HCT116 (cell line): Measurements from ENCODE around the gene SH3PXD2A. TPM values are rescaled to one million over a fixed set of nuclear protein-coding genes. Genes with fewer than 3 reads are reported as not detected.

Source experiments
- ATAC-seq: fragments of 200-7000 bp; cut with Tn5 transposase; 2 replicates; pipeline ENCODE4 v1.9.1; 2020; ENCODE audit warnings: mild to moderate bottlenecking, moderate library complexity
- BruUV-seq: library from RNA; stranded (reverse); fragments of 400-500 nt; replicated peaks from 2 replicates; lab custom pipeline; 2021; lab: Mats Ljungman, UMichigan
- CTCF ChIA-PET: fragments of 300-600 bp; sonication (Branson Sonifier 250); formaldehyde crosslinking; loops from one replicate; lab custom pipeline; 2021; ENCODE audit warnings: antibody characterized with exemption; lab: Charles Lee
- POLR2A ChIA-PET: fragments of 300-600, 350-600 bp; sonication (Branson Sonifier 250); formaldehyde crosslinking; loops from one replicate; lab custom pipeline; 2021; ENCODE audit warnings: antibody characterized with exemption; lab: Charles Lee
- RAD21 ChIA-PET, 2 experiments: fragments of 300-600 bp; sonication (Branson Sonifier 250); formaldehyde crosslinking; loops; one replicate each; lab custom pipeline; 2023; ENCODE audit warnings: low total read pairs in 2 of 2; ENCODE audit not compliant: uncharacterized antibody in 2 of 2, unreplicated experiment in 2 of 2, low non-redundant PET in 1 of 2; lab: Charles Lee
- DNase-seq: peaks from one replicate; pipeline ENCODE4 v3.0.0-alpha.2; 2010; ENCODE audit warnings: low read depth, low spot score
- H2AFZ ChIP-seq: fragments of 200-600 bp; shearing (Covaris generic), sonication (generic); 2 replicates; pipeline ENCODE4 v1.6.1; 2017; ENCODE audit warnings: low read depth, mixed run types, mixed read lengths, antibody characterized with exemption, low read length; ENCODE audit not compliant: poor library complexity, severe bottlenecking
- H3K27ac ChIP-seq: 2 replicates; pipeline ENCODE4 v1.5.1; 2012; ENCODE audit warnings: low read depth, low read length
- H3K27me3 ChIP-seq: fragments of 200-600 bp; sonication (generic); 2 replicates; pipeline ENCODE4 v1.6.1; 2016; ENCODE audit warnings: mixed run types, low read length, mixed read lengths; ENCODE audit not compliant: insufficient read depth
- H3K36me3 ChIP-seq, 2 experiments: fragments of 200-500 bp in 1 of 2; fragments of 200-600 bp in 1 of 2; sonication (Bioruptor generic) in 1 of 2; sonication (generic) in 1 of 2; 2 replicates each; pipeline versions ENCODE4 v1.5.1 to v1.6.1; 2014 to 2016; ENCODE audit warnings: low read length in 2 of 2, inconsistent platforms in 1 of 2, mixed read lengths in 1 of 2, mixed run types in 1 of 2; ENCODE audit not compliant: insufficient read depth in 2 of 2, control insufficient read depth in 1 of 2
- H3K4me1 ChIP-seq, 2 experiments: fragments of 200-600 bp in 1 of 2; sonication (generic) in 1 of 2; 2 replicates each; pipeline versions ENCODE4 v1.5.1 to v1.6.1; 2012 to 2017; ENCODE audit warnings: low read length in 2 of 2, inconsistent platforms in 1 of 2, mild to moderate bottlenecking in 1 of 2, mixed read lengths in 1 of 2, mixed run types in 1 of 2, moderate library complexity in 1 of 2; ENCODE audit not compliant: insufficient read depth in 2 of 2, control insufficient read depth in 1 of 2
- H3K4me2 ChIP-seq: fragments of 200-600 bp; sonication (generic); 2 replicates; pipeline ENCODE4 v1.6.1; 2017; ENCODE audit warnings: mixed run types, low read length, mixed read lengths
- H3K4me3 ChIP-seq, 2 experiments: fragments of 200-600 bp in 1 of 2; sonication (generic) in 1 of 2; replicated peaks in 1 of 2; 2 replicates each; pipeline ENCODE4 v1.5.1; 2011 to 2016; ENCODE audit warnings: low read length in 2 of 2, control low read depth in 1 of 2, low read depth in 1 of 2, mild to moderate bottlenecking in 1 of 2, mixed read lengths in 1 of 2, mixed run types in 1 of 2
- H3K79me2 ChIP-seq: fragments of 200-600 bp; sonication (generic); 2 replicates; pipeline ENCODE4 v1.6.1; 2017; ENCODE audit warnings: mild to moderate bottlenecking, mixed run types, low read length, moderate library complexity, mixed read lengths; ENCODE audit not compliant: insufficient read depth
- H3K9ac ChIP-seq: fragments of 200-600 bp; sonication (generic); 2 replicates; pipeline ENCODE4 v1.6.1; 2016; ENCODE audit warnings: low read length, mixed read lengths
- H3K9me2 ChIP-seq: fragments of 200-600 bp; sonication (generic), shearing (Covaris generic); 2 replicates; pipeline ENCODE4 v1.6.1; 2017; ENCODE audit warnings: mixed run types, mild to moderate bottlenecking, moderate library complexity; ENCODE audit not compliant: insufficient read depth
- H3K9me3 ChIP-seq, 2 experiments: fragments of 200-500 bp in 1 of 2; fragments of 200-600 bp in 1 of 2; sonication (Bioruptor generic) in 1 of 2; sonication (generic) in 1 of 2; 2 replicates each; pipeline ENCODE4 v1.6.1; 2014 to 2017; ENCODE audit warnings: low read length in 2 of 2, mixed read lengths in 2 of 2, inconsistent platforms in 1 of 2, low read depth in 1 of 2, mild to moderate bottlenecking in 1 of 2, mixed run types in 1 of 2, moderate library complexity in 1 of 2; ENCODE audit not compliant: control insufficient read depth in 1 of 2, insufficient read depth in 1 of 2
- H4K20me1 ChIP-seq: fragments of 200-600 bp; sonication (generic), shearing (Covaris generic); 2 replicates; pipeline ENCODE4 v1.6.1; 2017; ENCODE audit warnings: mixed run types, mild to moderate bottlenecking, moderate library complexity; ENCODE audit not compliant: insufficient read depth
- CEBPB ChIP-seq: IDR thresholded peaks from 2 replicates; pipeline ENCODE4 v1.6.1; 2012; ENCODE audit warnings: low read depth
- EGR1 ChIP-seq: IDR thresholded peaks from 2 replicates; pipeline ENCODE4 v1.6.1; 2012; ENCODE audit warnings: low read depth
- ELF1 ChIP-seq: IDR thresholded peaks from 2 replicates; pipeline ENCODE4 v1.6.1; 2012; ENCODE audit warnings: low read depth, borderline replicate concordance
- POLR2A ChIP-seq: IDR thresholded peaks from 2 replicates; pipeline ENCODE4 v1.7.0; 2011; ENCODE audit warnings: borderline replicate concordance; ENCODE audit not compliant: insufficient read depth, insufficient read length; ENCODE audit errors: extremely low read depth
- POLR2AphosphoS5 ChIP-seq: IDR thresholded peaks from 2 replicates; pipeline ENCODE4 v1.6.1; 2011; ENCODE audit warnings: mild to moderate bottlenecking, low read depth, low read length, moderate library complexity
- RAD21 ChIP-seq: IDR thresholded peaks from 2 replicates; pipeline ENCODE4 v1.6.1; 2012; ENCODE audit warnings: low read depth, mild to moderate bottlenecking
- SIN3A ChIP-seq: IDR thresholded peaks from 2 replicates; pipeline ENCODE4 v1.6.1; 2012; ENCODE audit warnings: low read depth
- TCF7L2 ChIP-seq: IDR thresholded peaks from 2 replicates; pipeline ENCODE4 v1.7.0; 2011; ENCODE audit warnings: borderline replicate concordance, inconsistent platforms; ENCODE audit not compliant: insufficient read depth, insufficient read length; ENCODE audit errors: extremely low read depth
- YY1 ChIP-seq: IDR thresholded peaks from 2 replicates; pipeline ENCODE4 v1.6.1; 2011; ENCODE audit warnings: low read length, low read depth, moderate library complexity, mild to moderate bottlenecking; ENCODE audit not compliant: insufficient replicate concordance; ENCODE audit errors: extremely low read depth
- ZNF274 ChIP-seq: fragments of 200-500 bp; sonication (Bioruptor generic); IDR thresholded peaks from 2 replicates; pipeline ENCODE4 v1.6.1; 2014; ENCODE audit warnings: mild to moderate bottlenecking, low read depth, low read length, inconsistent platforms
- intact Hi-C: fragments of 100-400 bp; cut with micrococcal nuclease; formaldehyde crosslinking; loops from 2 replicates; pipeline ENCODE4 v1.10.0; 2022
- total RNA-seq: library from RNA; stranded (reverse); gene quantifications from one replicate; pipeline ENCODE4 v1.2.1, GENCODE V29; 2021; ENCODE audit not compliant: unreplicated experiment
- TF ChIP-seq, protein P1 (sequence below): IDR thresholded peaks from 2 replicates; pipeline ENCODE4 v1.6.1; 2012
- TF ChIP-seq, protein P2 (sequence below): IDR thresholded peaks from 2 replicates; pipeline ENCODE4 v1.6.1; 2012
- TF ChIP-seq, protein P3 (sequence below), 3 experiments: fragments of 200-600 bp in 1 of 3; sonication (generic) in 1 of 3; IDR thresholded peaks in 2 of 3; conservative IDR thresholded peaks in 1 of 3; 2 replicates each; pipeline ENCODE4 v1.5.1; 2012 to 2017; ENCODE audit warnings: low read depth in 2 of 3, low read length in 2 of 3, antibody characterized with exemption in 1 of 3, borderline replicate concordance in 1 of 3, control low read depth in 1 of 3, mild to moderate bottlenecking in 1 of 3, mixed read lengths in 1 of 3, mixed run types in 1 of 3, moderate library complexity in 1 of 3; ENCODE audit not compliant: insufficient read depth in 1 of 3
- TF ChIP-seq, protein P4 (sequence below): IDR thresholded peaks from 2 replicates; pipeline ENCODE4 v1.6.1; 2012; ENCODE audit warnings: low read depth

The SH3PXD2A gene
- total RNA-seq, 1 experiment from 2014 or later: 8.7 TPM

DNA sequence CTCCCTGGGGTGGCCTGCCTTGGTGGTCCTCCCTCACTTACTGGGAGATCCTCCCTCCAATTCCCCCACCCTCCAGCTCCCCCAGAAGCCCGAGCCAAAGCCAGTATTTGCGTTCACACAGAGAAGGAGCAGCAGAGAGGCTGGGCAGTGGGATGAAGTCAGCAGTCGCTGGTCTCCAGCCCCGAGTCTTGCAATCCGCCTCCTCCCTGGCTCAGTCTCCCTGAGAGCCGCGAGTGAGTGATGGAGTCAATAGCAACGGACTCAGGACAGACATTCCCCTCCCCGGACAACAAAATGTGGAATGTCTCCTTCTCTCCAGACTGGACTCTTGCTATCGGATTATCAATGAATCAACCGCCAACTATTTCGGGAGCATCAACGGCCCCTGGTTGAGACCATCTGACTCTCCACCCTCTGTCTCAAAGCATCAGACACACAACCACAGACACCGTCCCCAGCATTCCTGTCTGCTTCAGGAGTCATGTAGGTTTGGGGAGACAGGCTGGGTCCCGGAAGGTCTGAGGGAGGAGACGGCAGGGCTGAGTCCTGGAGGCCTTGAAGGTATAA lies 178.4 kb downstream of the SH3PXD2A start:
- H3K9me3 ChIP-seq: no peaks in the 10 kb centered on the region
- intact Hi-C loops: no loop called here
- DNase-seq (no peak), ATAC-seq (no peak)
- H3K4me1 ChIP-seq: peaks cover 6 to 8% of the 10 kb centered on the region in 2 experiments; a peak in 3 of 4 replicates
- H3K27ac ChIP-seq: no peak overlapping the region
- no peaks in the 10 kb centered on the region for H3K9me2 ChIP-seq
- no peak overlapping the region for H3K4me2 ChIP-seq
- no peaks in the 10 kb centered on the region for H3K79me2 ChIP-seq
- no peaks in the 10 kb centered on the region for H3K36me3 ChIP-seq
- BruUV-seq: no TSS peak
- TF ChIP-seq ZNF274 (no peak), YY1 (no peak), SIN3A (no peak), EGR1 (no peak), POLR2A (no peak), RAD21 (no peak), ELF1 (no peak), CEBPB (no peak), POLR2AphosphoS5 (no peak), TCF7L2 (no peak)
- TF ChIP-seq, protein P1, sequence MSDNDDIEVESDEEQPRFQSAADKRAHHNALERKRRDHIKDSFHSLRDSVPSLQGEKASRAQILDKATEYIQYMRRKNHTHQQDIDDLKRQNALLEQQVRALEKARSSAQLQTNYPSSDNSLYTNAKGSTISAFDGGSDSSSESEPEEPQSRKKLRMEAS: no peak
- TF ChIP-seq, protein P2, sequence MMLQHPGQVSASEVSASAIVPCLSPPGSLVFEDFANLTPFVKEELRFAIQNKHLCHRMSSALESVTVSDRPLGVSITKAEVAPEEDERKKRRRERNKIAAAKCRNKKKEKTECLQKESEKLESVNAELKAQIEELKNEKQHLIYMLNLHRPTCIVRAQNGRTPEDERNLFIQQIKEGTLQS: no peak
- TF ChIP-seq, protein P3, sequence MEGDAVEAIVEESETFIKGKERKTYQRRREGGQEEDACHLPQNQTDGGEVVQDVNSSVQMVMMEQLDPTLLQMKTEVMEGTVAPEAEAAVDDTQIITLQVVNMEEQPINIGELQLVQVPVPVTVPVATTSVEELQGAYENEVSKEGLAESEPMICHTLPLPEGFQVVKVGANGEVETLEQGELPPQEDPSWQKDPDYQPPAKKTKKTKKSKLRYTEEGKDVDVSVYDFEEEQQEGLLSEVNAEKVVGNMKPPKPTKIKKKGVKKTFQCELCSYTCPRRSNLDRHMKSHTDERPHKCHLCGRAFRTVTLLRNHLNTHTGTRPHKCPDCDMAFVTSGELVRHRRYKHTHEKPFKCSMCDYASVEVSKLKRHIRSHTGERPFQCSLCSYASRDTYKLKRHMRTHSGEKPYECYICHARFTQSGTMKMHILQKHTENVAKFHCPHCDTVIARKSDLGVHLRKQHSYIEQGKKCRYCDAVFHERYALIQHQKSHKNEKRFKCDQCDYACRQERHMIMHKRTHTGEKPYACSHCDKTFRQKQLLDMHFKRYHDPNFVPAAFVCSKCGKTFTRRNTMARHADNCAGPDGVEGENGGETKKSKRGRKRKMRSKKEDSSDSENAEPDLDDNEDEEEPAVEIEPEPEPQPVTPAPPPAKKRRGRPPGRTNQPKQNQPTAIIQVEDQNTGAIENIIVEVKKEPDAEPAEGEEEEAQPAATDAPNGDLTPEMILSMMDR (IDR thresholded peaks at IDR 0.05 in 2 of 3, conservative IDR thresholded peaks at IDR 0.05 in 1 of 3; ENCODE audit: borderline replicate concordance in 1 of 3, insufficient read depth in 1 of 3, low read depth in 2 of 3, low read length in 2 of 3): no peak
- TF ChIP-seq, protein P4, sequence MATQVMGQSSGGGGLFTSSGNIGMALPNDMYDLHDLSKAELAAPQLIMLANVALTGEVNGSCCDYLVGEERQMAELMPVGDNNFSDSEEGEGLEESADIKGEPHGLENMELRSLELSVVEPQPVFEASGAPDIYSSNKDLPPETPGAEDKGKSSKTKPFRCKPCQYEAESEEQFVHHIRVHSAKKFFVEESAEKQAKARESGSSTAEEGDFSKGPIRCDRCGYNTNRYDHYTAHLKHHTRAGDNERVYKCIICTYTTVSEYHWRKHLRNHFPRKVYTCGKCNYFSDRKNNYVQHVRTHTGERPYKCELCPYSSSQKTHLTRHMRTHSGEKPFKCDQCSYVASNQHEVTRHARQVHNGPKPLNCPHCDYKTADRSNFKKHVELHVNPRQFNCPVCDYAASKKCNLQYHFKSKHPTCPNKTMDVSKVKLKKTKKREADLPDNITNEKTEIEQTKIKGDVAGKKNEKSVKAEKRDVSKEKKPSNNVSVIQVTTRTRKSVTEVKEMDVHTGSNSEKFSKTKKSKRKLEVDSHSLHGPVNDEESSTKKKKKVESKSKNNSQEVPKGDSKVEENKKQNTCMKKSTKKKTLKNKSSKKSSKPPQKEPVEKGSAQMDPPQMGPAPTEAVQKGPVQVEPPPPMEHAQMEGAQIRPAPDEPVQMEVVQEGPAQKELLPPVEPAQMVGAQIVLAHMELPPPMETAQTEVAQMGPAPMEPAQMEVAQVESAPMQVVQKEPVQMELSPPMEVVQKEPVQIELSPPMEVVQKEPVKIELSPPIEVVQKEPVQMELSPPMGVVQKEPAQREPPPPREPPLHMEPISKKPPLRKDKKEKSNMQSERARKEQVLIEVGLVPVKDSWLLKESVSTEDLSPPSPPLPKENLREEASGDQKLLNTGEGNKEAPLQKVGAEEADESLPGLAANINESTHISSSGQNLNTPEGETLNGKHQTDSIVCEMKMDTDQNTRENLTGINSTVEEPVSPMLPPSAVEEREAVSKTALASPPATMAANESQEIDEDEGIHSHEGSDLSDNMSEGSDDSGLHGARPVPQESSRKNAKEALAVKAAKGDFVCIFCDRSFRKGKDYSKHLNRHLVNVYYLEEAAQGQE: no peak
- ChIA-PET RAD21 (no interaction called here), POLR2A (no interaction called here), CTCF (interaction anchor here (2.3 kb wide), 1 partner anchor 10 kb away, joined by 7 read pairs; no protein-coding TSS in a partner anchor)
- H3K27me3 ChIP-seq: no peaks in the 10 kb centered on the region
- no peaks in the 10 kb centered on the region for H4K20me1 ChIP-seq
- H2AFZ ChIP-seq: no peak overlapping the region
- H3K4me3 ChIP-seq: no peak overlapping the region
- H3K9ac ChIP-seq: no peak overlapping the region
